Measurements from ENCODE around the gene C9orf43.
"Not testable (repeated sequence)": the region's sequence is repeated elsewhere in the genome, so short reads cannot be mapped to it uniquely, and the experiment has no call there.

The C9orf43 gene

GRCh38 chr9:113380869-113381378, 29.6 kb upstream of the C9orf43 start:
- intact Hi-C loops (cut with DNase I; ENCODE audit: low total_unique reads): no loop called here
- Histone ChIP-seq H3K4me1 (peaks cover 0 to 12% (median 3%) of the 10 kb centered on the region in 4 donors), H3K4me3 (no peak overlapping the region), H3K27ac (no peak overlapping the region), H3K27me3 (no peaks in the 10 kb centered on the region), H3K9me3 (no peaks in the 10 kb centered on the region), H3K36me3 (no peaks in the 10 kb centered on the region)
- TF ChIP-seq CTCF (IDR thresholded peaks at IDR 0.05): no peak
- no peak for DNase-seq

- intact Hi-C loops (cut with DNase I; ENCODE audit: low total_unique reads); H3K36me3 ChIP-seq; H3K27me3 ChIP-seq; H3K9me3 ChIP-seq; H3K27ac ChIP-seq; H3K4me1 ChIP-seq; H3K4me3 ChIP-seq; DNase-seq: not testable (repeated sequence)
Measured at GRCh38 chr9:113381441-113381840, 29.1 kb upstream of the C9orf43 start.

- Histone ChIP-seq H3K36me3 (peaks cover 4 to 7% (median 5%) of the 10 kb centered on the region in 3 donors), H3K27me3 (no peaks in the 10 kb centered on the region), H3K4me3 (no peak overlapping the region), H3K4me1 (peaks cover 0 to 7% (median 0%) of the 10 kb centered on the region in 4 donors), H3K27ac (no peak overlapping the region), H3K9me3 (no peaks in the 10 kb centered on the region)
- no peak for DNase-seq
- no peak for TF ChIP-seq CTCF (IDR thresholded peaks at IDR 0.05)
- intact Hi-C loops (cut with DNase I; ENCODE audit: low total_unique reads): no loop called here
Measured at GRCh38 chr9:113381909-113382411, 28.6 kb upstream of the C9orf43 start.

- no peak for DNase-seq
- no peak for TF ChIP-seq CTCF (IDR thresholded peaks at IDR 0.05)
- intact Hi-C loops (cut with DNase I; ENCODE audit: low total_unique reads): no loop called here
- Histone ChIP-seq H3K9me3 (no peaks in the 10 kb centered on the region), H3K4me3 (no peak overlapping the region), H3K36me3 (peaks cover 33 to 55% (median 52%) of the 10 kb centered on the region in 3 donors), H3K27ac (no peak overlapping the region), H3K4me1 (no peaks in the 10 kb centered on the region), H3K27me3 (no peaks in the 10 kb centered on the region)
Measured at GRCh38 chr9:113386571-113387393, 23.8 kb upstream of the C9orf43 start.

GRCh38 chr9:113387560-113388230, 22.9 kb upstream of the C9orf43 start:
- no peak overlapping the region for H3K27ac ChIP-seq
- TF ChIP-seq CTCF (IDR thresholded peaks at IDR 0.05): no peak

GRCh38 chr9:113388833-113389232, 21.7 kb upstream of the C9orf43 start:
- no peak for TF ChIP-seq CTCF (IDR thresholded peaks at IDR 0.05)
- no peak overlapping the region for H3K27ac ChIP-seq
- DNase-seq: no peak
- no peak overlapping the region for H3K4me3 ChIP-seq
- peaks cover 41 to 74% (median 61%) of the 10 kb centered on the region in 3 donors for H3K36me3 ChIP-seq
- no peaks in the 10 kb centered on the region for H3K4me1 ChIP-seq
- H3K9me3 ChIP-seq: no peaks in the 10 kb centered on the region
- intact Hi-C loops (cut with DNase I; ENCODE audit: low total_unique reads): no loop called here
- no peaks in the 10 kb centered on the region for H3K27me3 ChIP-seq

More at GRCh38 chr9:113387560-113388230, 22.9 kb upstream of the C9orf43 start:
- Histone ChIP-seq H3K4me1 (no peaks in the 10 kb centered on the region), H3K27me3 (no peaks in the 10 kb centered on the region), H3K36me3 (peaks cover 41 to 65% (median 61%) of the 10 kb centered on the region in 3 donors), H3K9me3 (no peaks in the 10 kb centered on the region), H3K4me3 (no peak overlapping the region)
- intact Hi-C loops (cut with DNase I; ENCODE audit: low total_unique reads): no loop called here
- no peak for DNase-seq

Measured in tibial artery (tissue), 4 donors.